Neuronal stem cell (in vitro differentiated cells): Measurements from ENCODE around the gene ADCY9.
A peak's percentile ranks its signal among the peaks of the same experiment; 100 is the strongest.

Experiments
- DNase-seq: peaks from one replicate; pipeline ENCODE4 v3.0.0-alpha.2; 2013; ENCODE audit warnings: low spot score
- H2AFZ ChIP-seq: one replicate; pipeline ENCODE4 v1.6.1; 2013; ENCODE audit warnings: mild to moderate bottlenecking, low read length, inconsistent platforms
- H2AK5ac ChIP-seq: 2 replicates; pipeline ENCODE4 v1.6.1; 2013; ENCODE audit warnings: low read depth, mild to moderate bottlenecking, inconsistent platforms, low read length, moderate library complexity, mixed read lengths
- H2BK120ac ChIP-seq: 2 replicates; pipeline ENCODE4 v1.6.1; 2013; ENCODE audit warnings: low read depth, mild to moderate bottlenecking, inconsistent platforms, low read length, moderate library complexity, mixed read lengths
- H2BK12ac ChIP-seq: one replicate; pipeline ENCODE4 v1.6.1; 2013; ENCODE audit warnings: low read length, inconsistent platforms
- H2BK15ac ChIP-seq: 2 replicates; pipeline ENCODE4 v1.6.1; 2013; ENCODE audit warnings: mild to moderate bottlenecking, low read length, inconsistent platforms, mixed read lengths
- H2BK5ac ChIP-seq: one replicate; pipeline ENCODE4 v1.6.1; 2013; ENCODE audit warnings: inconsistent platforms, mild to moderate bottlenecking, low read length, moderate library complexity
- H3K14ac ChIP-seq: one replicate; pipeline ENCODE4 v1.6.1; 2013; ENCODE audit warnings: low read length, inconsistent platforms
- H3K18ac ChIP-seq: 2 replicates; pipeline ENCODE4 v1.6.1; 2013; ENCODE audit warnings: low read length, inconsistent platforms
- H3K23ac ChIP-seq: 2 replicates; pipeline ENCODE4 v1.6.1; 2013; ENCODE audit warnings: low read depth, mild to moderate bottlenecking, mixed read lengths, low read length, inconsistent platforms; ENCODE audit not compliant: poor library complexity
- H3K27ac ChIP-seq: replicated peaks from 3 replicates; pipeline ENCODE4 v1.5.1; 2013; ENCODE audit warnings: low read length, inconsistent platforms
- H3K27me3 ChIP-seq, 3 experiments: 2 replicates each; pipeline ENCODE4 v1.6.1; 2013; ENCODE audit warnings: low read length in 3 of 3, mild to moderate bottlenecking in 2 of 3, inconsistent platforms in 1 of 3, low read depth in 1 of 3, mixed read lengths in 1 of 3, moderate library complexity in 1 of 3; ENCODE audit not compliant: control insufficient read depth in 3 of 3, insufficient read depth in 3 of 3
- H3K36me3 ChIP-seq, 2 donors: replicated peaks in 1 of 2; 2 replicates each; pipeline ENCODE4 v1.6.1; 2013; ENCODE audit warnings: low read length in 2 of 2; ENCODE audit not compliant: control insufficient read depth in 2 of 2, insufficient read depth in 2 of 2
- H3K4ac ChIP-seq: 2 replicates; pipeline ENCODE4 v1.6.1; 2013; ENCODE audit warnings: inconsistent platforms, mild to moderate bottlenecking, low read length, moderate library complexity
- H3K4me1 ChIP-seq, 2 donors: 1 replicate in 1 of 2; 2 replicates in 1 of 2; pipeline ENCODE4 v1.6.1; 2013; ENCODE audit warnings: low read length in 2 of 2, low read depth in 1 of 2; ENCODE audit not compliant: control insufficient read depth in 2 of 2, insufficient read depth in 1 of 2
- H3K4me2 ChIP-seq: one replicate; pipeline ENCODE4 v1.6.1; 2013; ENCODE audit warnings: mild to moderate bottlenecking, low read length, inconsistent platforms; ENCODE audit not compliant: insufficient read depth, poor library complexity, severe bottlenecking
- H3K4me3 ChIP-seq, 2 donors: 2 replicates each; pipeline ENCODE4 v1.5.1; 2013; ENCODE audit warnings: low read length in 2 of 2, mild to moderate bottlenecking in 2 of 2, inconsistent platforms in 1 of 2, moderate library complexity in 1 of 2
- H3K79me1 ChIP-seq: one replicate; pipeline ENCODE4 v1.6.1; 2013; ENCODE audit warnings: low read depth, mild to moderate bottlenecking, inconsistent platforms, low read length, moderate library complexity
- H3K9ac ChIP-seq: one replicate; pipeline ENCODE4 v1.6.1; 2013; ENCODE audit warnings: mild to moderate bottlenecking, low read depth, low read length, inconsistent platforms; ENCODE audit not compliant: poor library complexity
- H3K9me3 ChIP-seq, 2 donors: replicated peaks in 1 of 2; 2 replicates each; pipeline versions ENCODE3 to v1.6.1; 2013; ENCODE audit warnings: low read length in 2 of 2, mild to moderate bottlenecking in 2 of 2, inconsistent platforms in 1 of 2, low read depth in 1 of 2, mixed read lengths in 1 of 2, moderate library complexity in 1 of 2; ENCODE audit not compliant: control insufficient read depth in 2 of 2, insufficient read depth in 1 of 2
- H4K8ac ChIP-seq: one replicate; pipeline ENCODE4 v1.6.1; 2013; ENCODE audit warnings: low read depth, mild to moderate bottlenecking, inconsistent platforms, low read length, moderate library complexity
- H4K91ac ChIP-seq: one replicate; pipeline ENCODE4 v1.6.1; 2013; ENCODE audit warnings: low read length, low read depth, mild to moderate bottlenecking, inconsistent platforms; ENCODE audit not compliant: poor library complexity
- WGBS, 2 donors: extraction: QIAGEN DNeasy Blood & Tissue Kit; methylation state at CpG; one replicate each; pipeline ENCODE4 v1.1.7; 2013; ENCODE audit warnings: missing lambda C conversion rate in 2 of 2, mixed read lengths in 1 of 2; ENCODE audit not compliant: insufficient read length in 2 of 2, insufficient replicate concordance in 1 of 2; ENCODE audit errors: extremely low coverage in 2 of 2; 5-methylcytosine and 5-hydroxymethylcytosine counted together

The ADCY9 gene

DNA sequence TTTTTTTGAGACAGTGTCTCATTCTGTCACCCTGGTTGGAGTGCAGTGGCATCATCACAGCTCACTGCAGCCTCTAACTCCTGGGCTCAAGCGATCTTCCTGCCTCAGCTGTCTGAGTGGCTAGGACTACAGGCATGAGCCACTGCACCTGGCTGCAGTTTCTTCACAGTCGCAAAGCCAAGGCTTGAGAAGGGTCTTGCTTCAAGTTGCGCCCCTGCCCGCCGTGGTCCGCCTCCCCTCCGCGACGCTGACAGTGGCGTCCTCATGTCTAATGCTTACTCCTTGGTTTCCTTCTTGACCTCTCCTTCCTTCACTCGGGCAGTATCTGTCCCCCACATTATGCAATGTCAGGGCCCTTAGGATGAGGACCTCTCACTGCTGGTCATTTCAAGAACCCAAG, 112.7 kb downstream of the ADCY9 start:
- DNase-seq, result no peak
- H4K91ac ChIP-seq, result peak overlapping the region; percentile 35
- no peak overlapping the region for H3K9ac ChIP-seq
- no peaks in the 10 kb centered on the region for H3K9me3 ChIP-seq
- no peak overlapping the region for H2AFZ ChIP-seq
- H3K18ac ChIP-seq, result peak overlapping the region; percentile 69
- no peak overlapping the region for H3K23ac ChIP-seq
- H2BK12ac ChIP-seq, result no peak overlapping the region
- WGBS, 2 donors, result no CpG with 5 or more reads among the region's 11 CpGs
- no peak overlapping the region for H3K4me3 ChIP-seq
- H3K27ac ChIP-seq, result no peak overlapping the region
- H3K27me3 ChIP-seq, result peaks cover 0 to 2% (median 0%) of the 10 kb centered on the region in 3 experiments
- no peak overlapping the region for H2BK120ac ChIP-seq
- no peak overlapping the region for H3K4ac ChIP-seq
- peaks cover 8 to 10% of the 10 kb centered on the region in 2 donors for H3K4me1 ChIP-seq
- no peak overlapping the region for H3K14ac ChIP-seq
- H2BK5ac ChIP-seq, result no peak overlapping the region
- H3K4me2 ChIP-seq, result no peak overlapping the region
- H3K36me3 ChIP-seq, result no peaks in the 10 kb centered on the region
- no peak overlapping the region for H2BK15ac ChIP-seq
- H2AK5ac ChIP-seq, result no peak overlapping the region
- no peaks in the 10 kb centered on the region for H3K79me1 ChIP-seq
- H4K8ac ChIP-seq, result no peak overlapping the region

DNA sequence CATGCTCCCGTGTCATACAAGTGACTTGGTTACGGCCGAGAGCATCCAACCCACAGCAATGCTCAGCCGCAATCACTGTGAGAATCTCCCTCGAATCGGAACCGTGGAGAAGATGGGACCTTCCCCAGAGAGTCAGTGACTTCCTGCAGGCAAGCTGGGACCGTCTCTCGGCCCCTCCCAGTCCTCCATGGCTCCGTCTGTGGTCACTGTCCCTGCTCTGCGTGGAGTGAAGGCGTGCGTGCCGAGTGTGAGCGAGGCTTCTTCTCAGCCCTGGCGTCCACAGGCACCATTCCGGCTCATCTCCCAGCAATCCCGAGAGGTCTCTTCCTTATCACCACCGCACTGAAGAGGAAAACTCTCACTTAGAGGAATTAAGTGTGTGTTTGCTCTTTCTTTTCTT, 113.1 kb downstream of the ADCY9 start:
- H3K4ac ChIP-seq, result no peak overlapping the region
- H2BK15ac ChIP-seq, result no peak overlapping the region
- WGBS, 2 donors, result no CpG with 5 or more reads among the region's 19 CpGs
- no peak overlapping the region for H3K18ac ChIP-seq
- no peak overlapping the region for H3K4me2 ChIP-seq
- no peak overlapping the region for H3K27ac ChIP-seq
- H3K23ac ChIP-seq, result no peak overlapping the region
- H2AK5ac ChIP-seq, result no peak overlapping the region
- no peak overlapping the region for H2BK12ac ChIP-seq
- H2BK120ac ChIP-seq, result no peak overlapping the region
- H2BK5ac ChIP-seq, result no peak overlapping the region
- peaks cover 0 to 2% (median 0%) of the 10 kb centered on the region in 3 experiments for H3K27me3 ChIP-seq
- no peak for DNase-seq
- no peak overlapping the region for H4K8ac ChIP-seq
- peaks cover 8 to 10% of the 10 kb centered on the region in 2 donors for H3K4me1 ChIP-seq
- H3K79me1 ChIP-seq, result no peaks in the 10 kb centered on the region
- H3K9ac ChIP-seq, result no peak overlapping the region
- H3K36me3 ChIP-seq, result no peaks in the 10 kb centered on the region
- H3K9me3 ChIP-seq, result no peaks in the 10 kb centered on the region
- H2AFZ ChIP-seq, result no peak overlapping the region
- no peak overlapping the region for H3K4me3 ChIP-seq
- H4K91ac ChIP-seq, result no peak overlapping the region
- H3K14ac ChIP-seq, result no peak overlapping the region

DNA sequence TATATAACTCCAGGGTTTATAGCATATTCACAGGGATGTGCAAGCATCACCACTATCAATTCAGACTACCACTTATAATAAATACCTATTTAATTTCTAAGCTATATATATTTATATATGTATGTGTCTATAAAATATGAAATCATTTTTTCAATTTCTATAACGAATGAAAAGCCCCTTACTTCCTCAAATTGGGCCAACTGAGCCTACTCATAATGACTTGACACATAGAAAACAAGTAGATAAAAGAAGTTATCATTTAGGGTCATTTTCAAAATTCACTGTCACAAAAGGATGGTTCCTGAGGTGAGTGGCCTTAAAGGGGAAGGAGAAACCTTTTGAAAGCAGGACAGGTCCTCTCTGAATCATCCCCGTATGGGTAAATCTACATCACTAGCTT, 114.1 kb downstream of the ADCY9 start:
- no peak overlapping the region for H3K23ac ChIP-seq
- H3K79me1 ChIP-seq, result no peaks in the 10 kb centered on the region
- no peaks in the 10 kb centered on the region for H3K9me3 ChIP-seq
- H4K91ac ChIP-seq, result no peak overlapping the region
- no peak overlapping the region for H4K8ac ChIP-seq
- H3K4me3 ChIP-seq, result no peak overlapping the region
- no peak for DNase-seq
- H2BK12ac ChIP-seq, result no peak overlapping the region
- whole genome bisulfite sequencing, 2 donors, result no CpG with 5 or more reads among the region's 2 CpGs
- peaks cover 10% of the 10 kb centered on the region in 2 donors for H3K4me1 ChIP-seq
- no peak overlapping the region for H2BK15ac ChIP-seq
- H3K9ac ChIP-seq, result no peak overlapping the region
- no peak overlapping the region for H2AFZ ChIP-seq
- H3K4me2 ChIP-seq, result no peak overlapping the region
- H3K36me3 ChIP-seq, result no peaks in the 10 kb centered on the region
- no peak overlapping the region for H2AK5ac ChIP-seq
- no peak overlapping the region for H3K4ac ChIP-seq
- no peak overlapping the region for H3K14ac ChIP-seq
- no peak overlapping the region for H2BK5ac ChIP-seq
- peaks cover 0 to 2% (median 0%) of the 10 kb centered on the region in 3 experiments for H3K27me3 ChIP-seq
- H2BK120ac ChIP-seq, result no peak overlapping the region
- H3K18ac ChIP-seq, result no peak overlapping the region
- H3K27ac ChIP-seq, result no peak overlapping the region

DNA sequence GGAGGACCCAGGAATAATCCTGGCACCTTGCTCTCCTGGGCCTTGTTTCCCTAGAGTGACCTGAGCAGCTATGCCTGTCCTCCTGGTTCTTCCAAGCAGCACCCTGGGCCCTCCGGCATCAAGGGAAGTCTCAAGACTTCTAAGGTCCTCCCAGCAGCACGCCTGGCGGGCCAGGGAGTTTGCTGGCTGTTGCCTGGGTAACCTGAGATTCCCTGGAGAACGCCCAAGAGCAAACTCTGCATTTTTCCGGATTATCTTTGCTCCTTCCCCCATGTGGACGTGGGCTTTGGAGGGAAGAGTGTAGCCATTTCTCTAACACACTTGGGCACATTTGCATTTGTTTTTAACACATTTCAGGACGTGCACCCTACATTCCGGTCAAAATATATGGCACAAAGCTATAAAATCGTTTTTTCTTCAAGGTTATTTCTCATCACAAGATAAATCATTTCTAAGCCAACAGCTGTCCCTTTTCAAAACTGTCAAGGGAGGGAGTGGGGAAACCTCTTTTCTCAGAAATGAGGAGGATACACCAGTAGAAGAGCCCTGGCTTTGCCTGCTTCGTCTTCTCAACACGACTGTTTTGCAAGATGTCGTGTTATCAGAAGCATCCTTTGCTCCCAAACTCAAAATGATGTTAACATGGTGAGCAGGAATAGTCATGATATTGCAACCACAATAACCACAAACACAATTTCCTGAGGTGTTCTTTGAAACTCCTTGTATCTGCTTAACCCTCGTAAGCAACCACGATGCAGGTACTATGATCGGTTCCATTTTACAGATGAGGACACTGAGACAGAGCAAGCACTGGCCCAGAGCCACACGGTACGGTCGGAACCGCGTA, 116.5 kb downstream of the ADCY9 start:
- H3K27ac ChIP-seq, result no peak overlapping the region
- H2BK120ac ChIP-seq, result peak overlapping the region; percentile 21
- H2BK12ac ChIP-seq, result no peak overlapping the region
- H3K4me1 ChIP-seq, result peaks cover 10 to 11% of the 10 kb centered on the region in 2 donors
- H3K79me1 ChIP-seq, result no peaks in the 10 kb centered on the region
- H3K36me3 ChIP-seq, result no peaks in the 10 kb centered on the region
- no peak overlapping the region for H4K91ac ChIP-seq
- peak overlapping the region; percentile 46 for H3K18ac ChIP-seq
- H2AK5ac ChIP-seq, result peak overlapping the region; percentile 27
- no peak overlapping the region for H3K4ac ChIP-seq
- no peak overlapping the region for H4K8ac ChIP-seq
- peak overlapping the region; percentile 68 for H2BK5ac ChIP-seq
- H3K4me2 ChIP-seq, result no peak overlapping the region
- H2BK15ac ChIP-seq, result no peak overlapping the region
- H3K27me3 ChIP-seq, result peaks cover 0 to 2% (median 0%) of the 10 kb centered on the region in 3 experiments
- no peak for DNase-seq
- no peaks in the 10 kb centered on the region for H3K9me3 ChIP-seq
- no peak overlapping the region for H3K9ac ChIP-seq
- peak overlapping the region; percentile 49 for H3K23ac ChIP-seq
- H3K4me3 ChIP-seq, result no peak overlapping the region
- peak overlapping the region; percentile 36 for H2AFZ ChIP-seq
- H3K14ac ChIP-seq, result no peak overlapping the region
- no CpG with 5 or more reads among the region's 20 CpGs for WGBS, 2 donors
